Transverse colon (tissue), 4 donors: ENCODE results near the gene CDPF1.

Experiments
- POLR2AphosphoS5 ChIP-seq, 3 donors: sonication (generic); formaldehyde crosslinking; IDR thresholded peaks; one replicate each; pipeline ENCODE4 v1.6.1; 2016; ENCODE audit warnings: antibody characterized with exemption in 3 of 3
- TF ChIP-seq, protein P1 (sequence below), 5 experiments: fragments of 200-600 bp in 3 of 5; fragments of 450-650 bp in 2 of 5; sonication (generic) in 3 of 5; IDR thresholded peaks; 1 replicate in 2 of 5; 2 replicates in 3 of 5; pipeline ENCODE4 v1.5.1; 2016 to 2017; ENCODE audit warnings: antibody characterized with exemption in 5 of 5, inconsistent platforms in 3 of 5, mild to moderate bottlenecking in 2 of 5, moderate library complexity in 1 of 5

DNA sequence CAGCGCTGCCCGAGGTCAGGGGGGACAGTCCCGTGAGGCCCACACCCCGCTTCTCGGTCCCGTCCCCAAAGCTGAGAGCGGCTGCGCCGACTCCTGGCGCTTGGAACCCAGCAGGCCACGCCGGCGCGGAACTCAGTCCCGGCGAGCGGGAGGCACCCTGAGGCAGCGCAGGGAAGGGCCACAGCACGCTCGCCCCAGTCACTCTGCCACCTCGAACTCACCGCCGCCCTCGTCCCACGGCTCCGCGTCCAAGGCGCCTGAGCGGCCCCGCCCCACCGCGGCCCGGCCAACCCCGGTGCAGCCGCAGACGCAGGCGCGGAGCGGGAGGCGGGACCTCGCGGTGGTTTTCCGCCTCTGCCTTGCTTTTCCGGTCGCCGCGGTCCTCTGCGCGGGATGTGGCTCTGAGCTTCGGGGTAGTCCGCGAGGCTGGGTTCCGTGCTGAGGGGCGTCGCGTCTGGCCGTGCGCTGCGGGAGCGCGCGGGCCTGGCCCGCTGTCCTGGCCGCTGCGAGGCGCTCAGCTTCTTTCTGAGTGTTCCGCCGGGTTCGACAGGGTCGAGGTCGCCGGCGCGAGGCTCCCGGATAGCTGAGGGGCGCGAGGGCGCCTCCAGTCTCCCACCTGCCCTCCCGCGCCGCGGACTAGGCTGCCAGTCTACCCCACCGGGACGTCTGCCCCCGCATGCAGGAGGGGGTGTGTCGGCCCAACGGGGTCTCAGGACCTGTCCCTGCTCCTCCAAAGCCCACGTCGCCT is at the start of gene CDPF1:
- TF ChIP-seq, protein P1, sequence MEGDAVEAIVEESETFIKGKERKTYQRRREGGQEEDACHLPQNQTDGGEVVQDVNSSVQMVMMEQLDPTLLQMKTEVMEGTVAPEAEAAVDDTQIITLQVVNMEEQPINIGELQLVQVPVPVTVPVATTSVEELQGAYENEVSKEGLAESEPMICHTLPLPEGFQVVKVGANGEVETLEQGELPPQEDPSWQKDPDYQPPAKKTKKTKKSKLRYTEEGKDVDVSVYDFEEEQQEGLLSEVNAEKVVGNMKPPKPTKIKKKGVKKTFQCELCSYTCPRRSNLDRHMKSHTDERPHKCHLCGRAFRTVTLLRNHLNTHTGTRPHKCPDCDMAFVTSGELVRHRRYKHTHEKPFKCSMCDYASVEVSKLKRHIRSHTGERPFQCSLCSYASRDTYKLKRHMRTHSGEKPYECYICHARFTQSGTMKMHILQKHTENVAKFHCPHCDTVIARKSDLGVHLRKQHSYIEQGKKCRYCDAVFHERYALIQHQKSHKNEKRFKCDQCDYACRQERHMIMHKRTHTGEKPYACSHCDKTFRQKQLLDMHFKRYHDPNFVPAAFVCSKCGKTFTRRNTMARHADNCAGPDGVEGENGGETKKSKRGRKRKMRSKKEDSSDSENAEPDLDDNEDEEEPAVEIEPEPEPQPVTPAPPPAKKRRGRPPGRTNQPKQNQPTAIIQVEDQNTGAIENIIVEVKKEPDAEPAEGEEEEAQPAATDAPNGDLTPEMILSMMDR (IDR thresholded peaks at IDR 0.05): peak in 2 of 5 experiments; percentile 10 to 47
- peak; percentile 83 to 94 (median 92) for TF ChIP-seq POLR2AphosphoS5 (IDR thresholded peaks at IDR 0.05)
